ENCODE measurements around the gene GARIN1A. TPM values are rescaled to one million over a fixed set of nuclear protein-coding genes. Genes with fewer than 3 reads are reported as not detected.

GARIN1A gene
- total and polyA plus RNA-seq, 2 donors (not counting 1 experiment from before 2014, with no cell fraction given) = 0.70 to 2.2 TPM

- Histone ChIP-seq H3K9ac (ENCODE audit: low read length) (no peak overlapping the region), H3K9me3 (ENCODE audit: control extremely low read depth in 1 of 3, control insufficient read depth in 2 of 3, insufficient read depth in 1 of 3, low read length in 2 of 3) (no peaks in the 10 kb centered on the region), H3K4me3 (ENCODE audit: control extremely low read depth in 1 of 5, extremely low read depth in 1 of 5, insufficient read depth in 1 of 5, low read depth in 2 of 5, low read length in 4 of 5) (no peak overlapping the region), H3K27ac (ENCODE audit: low read length in 2 of 2) (no peak overlapping the region), H3K79me2 (ENCODE audit: control insufficient read depth, insufficient read depth, low read length) (no peaks in the 10 kb centered on the region), H3K4me2 (replicated peaks; ENCODE audit: low read depth, low read length, poor library complexity, severe bottlenecking) (no peak overlapping the region), H2AFZ (ENCODE audit: insufficient read depth, low read depth, low read length, poor library complexity, severe bottlenecking) (no peak overlapping the region), H4K20me1 (ENCODE audit: control insufficient read depth, insufficient read depth, low read length, poor library complexity, severe bottlenecking) (no peaks in the 10 kb centered on the region), H3K27me3 (replicated peaks in 1 of 4; ENCODE audit: control extremely low read depth in 1 of 4, control insufficient read depth in 3 of 4, insufficient read depth in 4 of 4, low read length in 3 of 4) (peaks cover 0 to 22% (median 8%) of the 10 kb centered on the region in 4 experiments), H3K4me1 (ENCODE audit: control insufficient read depth in 2 of 2, insufficient read depth in 2 of 2, low read length in 2 of 2) (no peaks in the 10 kb centered on the region), H3K36me3 (replicated peaks in 1 of 2; ENCODE audit: control extremely low read depth in 1 of 2, control insufficient read depth in 1 of 2, extremely low read depth in 1 of 2, insufficient read depth in 2 of 2, low read length in 1 of 2) (no peaks in the 10 kb centered on the region)
- POLR2A ChIA-PET = no interaction called here
- Mint-ChIP-seq H3K4me1 (no peaks in the 10 kb centered on the region), H3K27ac (no peak overlapping the region), H3K4me3 (no peak overlapping the region), H3K9me3 (ENCODE audit: insufficient read depth) (no peaks in the 10 kb centered on the region), H3K27me3 (peaks cover 41% of the 10 kb centered on the region)
- ATAC-seq (ENCODE audit: low read depth) (no peak), DNase-seq (no peak)
- WGBS (ENCODE audit: insufficient coverage) = 92% methylated on average over 5 of the region's 7 CpGs
- intact Hi-C loops (cut with micrococcal nuclease) = no loop called here
- no peak for TF ChIP-seq EZH2 (IDR thresholded peaks at IDR 0.05; ENCODE audit: borderline replicate concordance, insufficient read depth, low read depth, low read length, poor library complexity, severe bottlenecking)
- TF ChIP-seq, protein P1, sequence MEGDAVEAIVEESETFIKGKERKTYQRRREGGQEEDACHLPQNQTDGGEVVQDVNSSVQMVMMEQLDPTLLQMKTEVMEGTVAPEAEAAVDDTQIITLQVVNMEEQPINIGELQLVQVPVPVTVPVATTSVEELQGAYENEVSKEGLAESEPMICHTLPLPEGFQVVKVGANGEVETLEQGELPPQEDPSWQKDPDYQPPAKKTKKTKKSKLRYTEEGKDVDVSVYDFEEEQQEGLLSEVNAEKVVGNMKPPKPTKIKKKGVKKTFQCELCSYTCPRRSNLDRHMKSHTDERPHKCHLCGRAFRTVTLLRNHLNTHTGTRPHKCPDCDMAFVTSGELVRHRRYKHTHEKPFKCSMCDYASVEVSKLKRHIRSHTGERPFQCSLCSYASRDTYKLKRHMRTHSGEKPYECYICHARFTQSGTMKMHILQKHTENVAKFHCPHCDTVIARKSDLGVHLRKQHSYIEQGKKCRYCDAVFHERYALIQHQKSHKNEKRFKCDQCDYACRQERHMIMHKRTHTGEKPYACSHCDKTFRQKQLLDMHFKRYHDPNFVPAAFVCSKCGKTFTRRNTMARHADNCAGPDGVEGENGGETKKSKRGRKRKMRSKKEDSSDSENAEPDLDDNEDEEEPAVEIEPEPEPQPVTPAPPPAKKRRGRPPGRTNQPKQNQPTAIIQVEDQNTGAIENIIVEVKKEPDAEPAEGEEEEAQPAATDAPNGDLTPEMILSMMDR (IDR thresholded peaks at IDR 0.05) = no peak
- CTCF ChIA-PET = no interaction called here
Measured at GRCh38 chr7:128703609-128704241, 31.6 kb downstream of the GARIN1A start.

- no peak overlapping the region for H3K27ac ChIP-seq (ENCODE audit: low read length in 2 of 2)
- ATAC-seq (ENCODE audit: low read depth) = no peak
- no CpG with 5 or more reads among the region's 3 CpGs for WGBS (ENCODE audit: insufficient coverage)
Measured at GRCh38 chr7:128705891-128706333, 33.8 kb downstream of the GARIN1A start.

More at GRCh38 chr7:128705891-128706333, 33.8 kb downstream of the GARIN1A start:
- Histone ChIP-seq H3K4me3 (ENCODE audit: control extremely low read depth in 1 of 5, extremely low read depth in 1 of 5, insufficient read depth in 1 of 5, low read depth in 2 of 5, low read length in 4 of 5) (no peak overlapping the region), H3K79me2 (ENCODE audit: control insufficient read depth, insufficient read depth, low read length) (no peaks in the 10 kb centered on the region), H3K9ac (ENCODE audit: low read length) (no peak overlapping the region), H3K36me3 (replicated peaks in 1 of 2; ENCODE audit: control extremely low read depth in 1 of 2, control insufficient read depth in 1 of 2, extremely low read depth in 1 of 2, insufficient read depth in 2 of 2, low read length in 1 of 2) (no peaks in the 10 kb centered on the region), H2AFZ (ENCODE audit: insufficient read depth, low read depth, low read length, poor library complexity, severe bottlenecking) (no peak overlapping the region), H4K20me1 (ENCODE audit: control insufficient read depth, insufficient read depth, low read length, poor library complexity, severe bottlenecking) (no peaks in the 10 kb centered on the region), H3K9me3 (ENCODE audit: control extremely low read depth in 1 of 3, control insufficient read depth in 2 of 3, insufficient read depth in 1 of 3, low read length in 2 of 3) (no peaks in the 10 kb centered on the region), H3K4me1 (ENCODE audit: control insufficient read depth in 2 of 2, insufficient read depth in 2 of 2, low read length in 2 of 2) (no peaks in the 10 kb centered on the region), H3K4me2 (replicated peaks; ENCODE audit: low read depth, low read length, poor library complexity, severe bottlenecking) (no peak overlapping the region), H3K27me3 (replicated peaks in 1 of 4; ENCODE audit: control extremely low read depth in 1 of 4, control insufficient read depth in 3 of 4, insufficient read depth in 4 of 4, low read length in 3 of 4) (peaks cover 0 to 6% (median 2%) of the 10 kb centered on the region in 4 experiments)
- Mint-ChIP-seq H3K4me1 (no peaks in the 10 kb centered on the region), H3K9me3 (ENCODE audit: insufficient read depth) (no peaks in the 10 kb centered on the region), H3K27me3 (peaks cover 29% of the 10 kb centered on the region), H3K27ac (no peak overlapping the region), H3K4me3 (no peak overlapping the region)
- no peak for TF ChIP-seq EZH2 (IDR thresholded peaks at IDR 0.05; ENCODE audit: borderline replicate concordance, insufficient read depth, low read depth, low read length, poor library complexity, severe bottlenecking)
- TF ChIP-seq, protein P1 (IDR thresholded peaks at IDR 0.05) = no peak
- intact Hi-C loops (cut with micrococcal nuclease) = no loop called here
- POLR2A ChIA-PET = no interaction called here
- DNase-seq = no peak
- CTCF ChIA-PET = no interaction called here
